Natural killer cell (primary cell): ENCODE results near the gene SMCHD1. TPM values are rescaled to one million over a fixed set of nuclear protein-coding genes. Genes with fewer than 3 reads are reported as not detected.

Experiments
- ATAC-seq, 3 donors: fragments of 150-1000 bp in 2 of 3; fragments of 200-7000 bp in 1 of 3; cut with Tn5 transposase; 1 replicate in 1 of 3; 2 replicates in 2 of 3; pipeline ENCODE4 v1.10.0; 2021; ENCODE audit warnings: mild to moderate bottlenecking in 2 of 3, moderate library complexity in 2 of 3
- DNase-seq, 2 donors: peaks; one replicate each; pipeline versions ENCODE4 v3.0.0 to v3.0.0-alpha.2; 2013 to 2021; ENCODE audit warnings: mixed read lengths in 1 of 2
- H3K27ac ChIP-seq: one replicate; pipeline ENCODE4 v1.5.1; 2013; ENCODE audit warnings: mild to moderate bottlenecking, low read length
- H3K27me3 ChIP-seq: one replicate; pipeline ENCODE4 v1.6.1; 2013; ENCODE audit warnings: low read length; ENCODE audit not compliant: control insufficient read depth, insufficient read depth
- H3K36me3 ChIP-seq: one replicate; pipeline ENCODE4 v1.6.1; 2013; ENCODE audit warnings: low read length; ENCODE audit not compliant: control insufficient read depth, insufficient read depth
- H3K4me1 ChIP-seq: one replicate; pipeline ENCODE4 v1.6.1; 2013; ENCODE audit warnings: low read length; ENCODE audit not compliant: control insufficient read depth, insufficient read depth
- H3K4me3 ChIP-seq: one replicate; pipeline ENCODE4 v1.5.1; 2013; ENCODE audit warnings: low read length
- H3K9me3 ChIP-seq: one replicate; pipeline ENCODE4 v1.6.1; 2013; ENCODE audit warnings: low read length; ENCODE audit not compliant: control insufficient read depth, insufficient read depth
- H3K27ac Mint-ChIP-seq, 2 donors: one replicate each; pipeline ENCODE4 v1.8.0; 2022; ENCODE audit warnings: mild to moderate bottlenecking in 2 of 2, mixed read lengths in 2 of 2, moderate library complexity in 1 of 2
- H3K27me3 Mint-ChIP-seq, 2 donors: one replicate each; pipeline ENCODE4 v1.8.0; 2022; ENCODE audit warnings: low read depth in 2 of 2, mixed read lengths in 2 of 2
- H3K36me3 Mint-ChIP-seq: one replicate; pipeline ENCODE4 v1.8.0; 2022; ENCODE audit warnings: mixed read lengths
- H3K4me1 Mint-ChIP-seq, 2 donors: one replicate each; pipeline ENCODE4 v1.8.0; 2022; ENCODE audit warnings: mixed read lengths in 2 of 2
- H3K4me3 Mint-ChIP-seq: one replicate; pipeline ENCODE4 v1.8.0; 2022; ENCODE audit warnings: mild to moderate bottlenecking, moderate library complexity, mixed read lengths
- H3K9me3 Mint-ChIP-seq, 2 donors: one replicate each; pipeline ENCODE4 v1.8.0; 2022; ENCODE audit warnings: mixed read lengths in 2 of 2
- WGBS: methylation state at CpG from one replicate; pipeline ENCODE4 v1.1.7; 2013; ENCODE audit warnings: missing lambda C conversion rate; ENCODE audit not compliant: insufficient coverage; 5-methylcytosine and 5-hydroxymethylcytosine counted together
- intact Hi-C: fragments of 100-400 bp; cut with micrococcal nuclease; formaldehyde crosslinking; loops from one replicate; pipeline ENCODE4 v1.14.2; 2022
- total RNA-seq, 4 donors: library from RNA; stranded (reverse); fragments of 120-200 nt in 1 of 4; gene quantifications; one replicate each; pipeline versions ENCODE4 v1.2.3 to v1.2.4, GENCODE V29; 2013 to 2022
- TF ChIP-seq, protein P1 (sequence below): fragments of 200-600 bp; IDR thresholded peaks from one replicate; pipeline ENCODE4 v1.8.0; 2022; ENCODE audit warnings: antibody characterized with exemption

The SMCHD1 gene
- total RNA-seq, 3 donors from 2014 or later (not counting 1 experiment from before 2014, with no cell fraction given) = 200 to 240 (median 203) TPM

DNA sequence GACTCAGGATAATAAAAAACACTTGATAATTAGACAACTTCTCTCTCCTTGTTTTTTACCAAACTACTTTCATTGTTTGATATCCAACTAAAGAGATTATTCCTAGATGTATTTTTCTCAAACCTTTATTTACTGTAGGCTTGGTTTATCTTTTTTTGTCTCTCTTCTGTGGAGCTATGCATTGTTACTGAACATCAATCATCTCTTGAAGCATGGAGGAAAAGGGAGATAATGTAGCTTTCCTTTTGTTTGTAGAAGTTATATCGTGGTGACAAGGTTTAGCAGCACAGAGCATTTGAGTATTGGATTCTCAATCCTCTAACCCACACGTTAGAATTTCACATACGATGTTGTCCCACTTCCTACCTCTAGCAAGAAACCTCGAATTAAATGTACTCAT, 41.7 kb downstream of the SMCHD1 start:
- Histone ChIP-seq H3K9me3 (no peaks in the 10 kb centered on the region), H3K27ac (no peak overlapping the region), H3K36me3 (peaks cover 89% of the 10 kb centered on the region), H3K4me1 (no peaks in the 10 kb centered on the region), H3K27me3 (no peaks in the 10 kb centered on the region), H3K4me3 (no peak overlapping the region)
- H3K36me3 Mint-ChIP-seq = no peaks in the 10 kb centered on the region
- H3K27ac Mint-ChIP-seq = peak overlapping the region; percentile 3 to 53
- TF ChIP-seq, protein P1, sequence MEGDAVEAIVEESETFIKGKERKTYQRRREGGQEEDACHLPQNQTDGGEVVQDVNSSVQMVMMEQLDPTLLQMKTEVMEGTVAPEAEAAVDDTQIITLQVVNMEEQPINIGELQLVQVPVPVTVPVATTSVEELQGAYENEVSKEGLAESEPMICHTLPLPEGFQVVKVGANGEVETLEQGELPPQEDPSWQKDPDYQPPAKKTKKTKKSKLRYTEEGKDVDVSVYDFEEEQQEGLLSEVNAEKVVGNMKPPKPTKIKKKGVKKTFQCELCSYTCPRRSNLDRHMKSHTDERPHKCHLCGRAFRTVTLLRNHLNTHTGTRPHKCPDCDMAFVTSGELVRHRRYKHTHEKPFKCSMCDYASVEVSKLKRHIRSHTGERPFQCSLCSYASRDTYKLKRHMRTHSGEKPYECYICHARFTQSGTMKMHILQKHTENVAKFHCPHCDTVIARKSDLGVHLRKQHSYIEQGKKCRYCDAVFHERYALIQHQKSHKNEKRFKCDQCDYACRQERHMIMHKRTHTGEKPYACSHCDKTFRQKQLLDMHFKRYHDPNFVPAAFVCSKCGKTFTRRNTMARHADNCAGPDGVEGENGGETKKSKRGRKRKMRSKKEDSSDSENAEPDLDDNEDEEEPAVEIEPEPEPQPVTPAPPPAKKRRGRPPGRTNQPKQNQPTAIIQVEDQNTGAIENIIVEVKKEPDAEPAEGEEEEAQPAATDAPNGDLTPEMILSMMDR = no peak
- H3K4me3 Mint-ChIP-seq = no peak overlapping the region
- H3K9me3 Mint-ChIP-seq = no peaks in the 10 kb centered on the region
- ATAC-seq (no peak), DNase-seq (no peak)
- intact Hi-C loops = no loop called here
- no peaks in the 10 kb centered on the region for H3K27me3 Mint-ChIP-seq
- whole genome bisulfite sequencing = 82% methylated on average over 2 of the region's 4 CpGs
- H3K4me1 Mint-ChIP-seq = no peaks in the 10 kb centered on the region

DNA sequence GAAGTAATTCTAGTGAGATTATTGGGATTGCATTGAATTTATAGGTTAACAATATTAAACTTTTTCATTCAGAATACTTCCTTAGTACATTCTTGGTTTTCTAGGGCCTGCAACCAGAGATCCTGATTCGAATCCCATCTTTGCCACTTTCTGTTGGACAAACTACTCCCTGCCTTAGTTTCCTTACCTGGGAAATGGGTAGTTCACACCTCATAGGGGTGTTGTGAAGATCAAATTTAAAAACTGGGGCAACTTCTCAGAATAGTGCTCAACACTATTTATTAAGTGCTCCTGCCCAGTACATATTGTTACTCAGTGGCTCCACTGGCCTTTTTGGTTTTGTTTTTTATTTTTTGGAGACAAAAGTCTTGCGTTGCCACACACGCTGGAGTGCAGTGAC, 43.5 kb downstream of the SMCHD1 start:
- Histone ChIP-seq H3K4me1 (no peaks in the 10 kb centered on the region), H3K36me3 (peaks cover 92% of the 10 kb centered on the region), H3K27me3 (no peaks in the 10 kb centered on the region), H3K4me3 (no peak overlapping the region), H3K9me3 (no peaks in the 10 kb centered on the region), H3K27ac (no peak overlapping the region)
- Mint-ChIP-seq H3K9me3 (no peaks in the 10 kb centered on the region), H3K27me3 (no peaks in the 10 kb centered on the region), H3K4me3 (no peak overlapping the region), H3K4me1 (peaks cover 0 to 6% of the 10 kb centered on the region in 2 donors), H3K36me3 (peaks cover 8% of the 10 kb centered on the region), H3K27ac (peak overlapping the region in 1 of 2 donors; percentile 53)
- TF ChIP-seq, protein P1 = no peak
- WGBS = 67% methylated on average over 3 of the region's 3 CpGs
- ATAC-seq (no peak), DNase-seq (no peak)
- intact Hi-C loops = no loop called here

DNA sequence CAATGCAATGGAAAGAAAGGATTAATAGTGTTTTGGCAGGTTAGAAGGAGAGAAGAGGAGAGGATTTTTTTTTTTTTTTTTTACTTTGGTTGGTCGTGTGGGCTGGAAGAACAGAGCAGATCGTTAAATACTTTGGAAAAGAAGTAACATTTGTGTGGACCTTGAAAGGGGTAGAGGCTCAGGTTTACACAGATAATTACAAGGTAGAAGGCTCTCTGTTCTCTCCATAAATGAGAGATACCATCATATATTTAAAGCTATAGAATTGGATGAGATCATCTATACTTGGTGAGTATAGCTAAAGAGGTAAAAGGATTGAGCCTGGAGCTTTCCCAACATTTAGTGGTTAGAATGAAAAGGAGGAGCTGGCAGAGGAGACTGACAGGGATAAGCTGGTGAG, 49.0 kb downstream of the SMCHD1 start:
- Histone ChIP-seq H3K27me3 (no peaks in the 10 kb centered on the region), H3K4me3 (no peak overlapping the region), H3K36me3 (peaks cover 90% of the 10 kb centered on the region), H3K9me3 (no peaks in the 10 kb centered on the region), H3K4me1 (no peaks in the 10 kb centered on the region), H3K27ac (no peak overlapping the region)
- no peak for ATAC-seq
- WGBS = 80% methylated on average over 2 of the region's 2 CpGs
- Mint-ChIP-seq H3K4me1 (peaks cover 12 to 13% of the 10 kb centered on the region in 2 donors), H3K36me3 (peaks cover 20% of the 10 kb centered on the region), H3K27ac (peak overlapping the region; percentile 17 to 27), H3K9me3 (no peaks in the 10 kb centered on the region), H3K27me3 (no peaks in the 10 kb centered on the region), H3K4me3 (no peak overlapping the region)
- TF ChIP-seq, protein P1 = no peak
- intact Hi-C loops = no loop called here
- no peak for DNase-seq

- no peak for ATAC-seq
- H3K36me3 ChIP-seq = peaks cover 82% of the 10 kb centered on the region
- TF ChIP-seq, protein P1 = no peak
- intact Hi-C loops = no loop called here
- no peak overlapping the region for H3K27ac ChIP-seq
- H3K9me3 ChIP-seq = no peaks in the 10 kb centered on the region
- H3K27me3 ChIP-seq = no peaks in the 10 kb centered on the region
- Mint-ChIP-seq H3K27me3 (no peaks in the 10 kb centered on the region), H3K36me3 (peaks cover 30% of the 10 kb centered on the region), H3K4me3 (no peak overlapping the region), H3K9me3 (no peaks in the 10 kb centered on the region), H3K4me1 (peaks cover 20 to 25% of the 10 kb centered on the region in 2 donors), H3K27ac (peak overlapping the region; percentile 60 to 73)
- H3K4me3 ChIP-seq = no peak overlapping the region
- DNase-seq = no peak
- WGBS = 97% methylated on average over 6 of the region's 6 CpGs
- H3K4me1 ChIP-seq = no peaks in the 10 kb centered on the region
These were observed 51.4 kb downstream of the SMCHD1 start for GRCh38 chr18:2706903-2707302.
